Right renal pelvis (tissue), 4 donors: Measurements from ENCODE around the gene KCNMA1. TPM values are rescaled to one million over a fixed set of nuclear protein-coding genes. Genes with fewer than 3 reads are reported as not detected.
"Not testable (repeated sequence)": the region's sequence is repeated elsewhere in the genome, so short reads cannot be mapped to it uniquely, and the experiment has no call there.

Experiments
- DNase-seq, 4 donors: peaks; one replicate each; pipeline ENCODE4 v3.0.0-alpha.2; 2013; ENCODE audit warnings: low read depth in 4 of 4, low spot score in 3 of 4, missing footprints in 1 of 4
- polyA plus RNA-seq, 4 donors: library from polyadenylated mRNA; unstranded; fragments of 120-200 nt; gene quantifications; one replicate each; pipeline ENCODE4 v1.2.1, GENCODE V29; 2013; ENCODE audit not compliant: insufficient read length in 4 of 4

Gene KCNMA1
- polyA plus RNA-seq, 4 donors: 2.9 to 4.8 (median 3.8) TPM

DNA sequence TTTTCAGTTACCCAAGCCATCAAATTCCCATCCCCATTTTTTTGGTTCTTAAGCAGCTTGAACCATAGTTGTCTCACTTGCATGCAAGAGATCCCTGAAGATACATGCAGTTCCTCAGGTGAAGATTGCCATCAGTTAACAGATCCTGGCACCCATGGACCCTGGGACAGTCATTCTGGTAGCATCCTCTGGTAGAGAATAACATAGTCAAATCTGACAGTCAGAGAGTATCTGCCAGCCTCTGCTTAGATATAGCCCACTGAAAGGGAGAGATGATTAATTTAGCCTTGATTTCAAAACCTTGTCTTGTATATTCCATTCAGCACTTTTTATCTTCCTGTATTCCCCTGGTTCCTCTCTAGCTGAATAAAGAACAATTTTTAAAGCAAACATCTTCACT lies 280.4 kb downstream of the KCNMA1 start:
- DNase-seq: no peak

GRCh38 chr10:77355844-77356243 lies 281.8 kb downstream of the KCNMA1 start:
- DNase-seq: no peak

GRCh38 chr10:77351386-77351785 lies 286.2 kb downstream of the KCNMA1 start:
- no peak for DNase-seq

DNA sequence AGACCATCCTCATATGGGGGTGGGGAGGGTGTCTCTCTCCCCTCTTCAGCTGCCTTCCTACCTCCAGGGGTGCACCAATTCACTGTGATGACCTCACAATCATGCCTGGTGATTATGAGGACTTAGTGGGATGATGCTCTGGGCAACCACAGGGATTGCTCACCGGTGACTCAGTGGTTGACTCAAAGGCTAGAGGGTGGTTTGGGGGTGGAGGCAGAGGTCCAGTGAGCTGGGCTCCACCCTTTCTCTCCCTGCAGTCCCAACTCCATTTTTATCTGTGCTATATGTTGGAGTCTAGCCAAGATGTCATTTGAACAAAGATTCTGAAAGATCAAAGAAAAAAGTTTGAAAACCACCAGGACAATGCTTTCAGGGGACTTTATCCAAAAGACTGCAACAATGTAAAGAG lies 286.9 kb downstream of the KCNMA1 start:
- no peak for DNase-seq

GRCh38 chr10:77350134-77350533 lies 287.5 kb downstream of the KCNMA1 start:
- DNase-seq: no peak

GRCh38 chr10:77349226-77349625 lies 288.4 kb downstream of the KCNMA1 start:
- DNase-seq: no peak

- no peak for DNase-seq
Measured at GRCh38 chr10:77348751-77349150, 288.9 kb downstream of the KCNMA1 start.

GRCh38 chr10:77348082-77348481 lies 289.5 kb downstream of the KCNMA1 start:
- no peak for DNase-seq

DNA sequence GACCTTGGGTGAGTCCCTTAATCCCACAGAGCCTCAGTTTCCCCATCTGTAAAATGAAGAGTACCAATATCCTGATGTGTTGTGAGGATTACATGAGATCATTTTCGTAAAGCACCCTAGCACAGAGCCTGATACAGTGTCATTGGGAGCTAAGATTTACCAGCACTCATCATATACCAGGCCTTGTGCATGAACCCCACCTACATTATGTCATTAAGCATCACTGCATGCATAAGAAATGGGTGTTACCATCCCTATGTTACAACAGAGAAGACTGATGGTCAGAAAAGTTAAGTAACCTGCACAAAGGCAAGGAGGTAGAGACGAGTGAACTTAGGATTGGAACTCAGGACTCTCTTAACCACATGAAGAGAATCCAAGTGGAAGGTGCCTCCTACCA lies 290.6 kb downstream of the KCNMA1 start:
- no peak for DNase-seq

DNA sequence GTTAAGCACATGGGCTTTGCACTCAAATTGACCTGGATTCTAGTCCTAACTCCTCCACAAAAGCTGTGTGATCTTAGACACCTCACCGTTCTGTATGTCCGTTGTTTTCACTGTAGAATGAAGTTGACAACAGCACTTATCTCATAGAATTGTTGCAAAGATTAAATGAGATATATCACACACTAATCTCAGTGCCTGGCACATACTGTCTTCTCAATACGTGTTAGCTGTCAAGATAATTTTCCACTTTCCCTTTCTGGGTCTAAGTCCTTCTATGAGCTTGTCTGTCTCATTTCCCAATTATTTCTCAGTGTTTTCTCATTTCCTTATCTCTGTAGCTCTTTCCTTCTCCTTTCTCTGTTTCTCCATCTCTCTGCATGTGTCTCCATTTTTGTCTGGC lies 296.6 kb downstream of the KCNMA1 start:
- no peak for DNase-seq

- not testable (repeated sequence) for DNase-seq
Measured at GRCh38 chr10:77339872-77340271, 297.7 kb downstream of the KCNMA1 start.

DNA sequence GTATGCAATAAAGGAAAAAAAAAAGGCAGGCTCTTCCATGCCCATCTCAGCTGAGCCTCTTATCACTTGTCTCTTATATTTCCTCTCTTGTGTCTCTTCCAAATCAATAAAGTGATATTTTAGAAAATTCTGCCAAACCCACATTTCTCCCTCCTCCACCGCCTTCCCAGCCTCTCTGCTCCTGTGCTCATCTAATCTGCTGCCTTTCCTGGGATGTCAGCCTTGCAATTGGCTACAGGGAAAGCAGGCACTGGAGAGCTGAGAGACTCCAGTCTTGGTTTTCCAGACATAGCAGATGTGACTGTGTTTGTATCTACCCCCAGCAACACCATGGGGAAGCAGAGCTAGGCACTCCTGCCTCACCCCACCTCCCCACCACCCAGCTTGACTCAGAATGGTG lies 298.4 kb downstream of the KCNMA1 start:
- DNase-seq: no peak

- no peak for DNase-seq
Measured at GRCh38 chr10:77338143-77338542, 299.5 kb downstream of the KCNMA1 start.

DNA sequence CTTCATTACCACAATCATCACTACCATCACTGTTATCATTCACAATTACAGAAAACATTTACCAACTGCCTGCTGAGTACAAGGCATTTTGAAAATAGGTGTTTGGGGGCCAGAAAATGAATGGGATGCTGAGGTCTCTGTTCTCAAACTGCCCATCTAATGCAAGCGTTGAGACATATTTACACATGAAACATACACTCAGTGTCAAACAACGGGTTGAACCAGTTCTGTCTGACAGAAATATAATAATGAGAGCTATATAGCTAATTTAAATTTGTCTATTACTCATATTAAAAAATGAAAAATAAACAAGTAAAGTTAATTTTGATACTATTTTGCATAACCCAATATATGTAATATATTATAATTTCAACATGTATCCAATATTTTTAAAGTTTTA lies 303.1 kb downstream of the KCNMA1 start:
- DNase-seq: no peak

GRCh38 chr10:77333610-77334340 lies 303.8 kb downstream of the KCNMA1 start:
- DNase-seq: no peak

DNA sequence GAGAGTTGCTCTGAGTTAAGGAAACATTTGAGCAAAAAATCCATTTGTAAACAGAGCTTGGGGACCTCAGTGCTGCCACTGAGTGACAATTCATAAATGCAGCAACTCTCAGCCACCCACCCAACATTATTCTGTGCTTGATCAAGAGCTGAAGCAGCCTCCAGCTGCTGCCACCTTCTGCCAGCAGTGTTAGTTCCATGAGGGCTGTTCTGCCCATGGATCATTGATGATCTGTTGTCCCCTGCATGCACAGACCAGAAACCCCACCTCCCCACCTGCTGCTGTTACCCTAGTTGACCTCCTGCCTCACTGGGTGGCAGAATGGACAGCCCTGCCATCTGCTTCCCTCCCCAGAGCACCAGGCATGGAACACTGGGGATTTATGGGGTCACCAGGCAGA lies 305.4 kb downstream of the KCNMA1 start:
- DNase-seq: no peak

- DNase-seq: peak in 3 of 4 donors; percentile 34 to 58 (median 55)
Measured at GRCh38 chr10:77328272-77328816, 309.3 kb downstream of the KCNMA1 start.

- DNase-seq: no peak
Measured at GRCh38 chr10:77325233-77325537, 312.4 kb downstream of the KCNMA1 start.

DNA sequence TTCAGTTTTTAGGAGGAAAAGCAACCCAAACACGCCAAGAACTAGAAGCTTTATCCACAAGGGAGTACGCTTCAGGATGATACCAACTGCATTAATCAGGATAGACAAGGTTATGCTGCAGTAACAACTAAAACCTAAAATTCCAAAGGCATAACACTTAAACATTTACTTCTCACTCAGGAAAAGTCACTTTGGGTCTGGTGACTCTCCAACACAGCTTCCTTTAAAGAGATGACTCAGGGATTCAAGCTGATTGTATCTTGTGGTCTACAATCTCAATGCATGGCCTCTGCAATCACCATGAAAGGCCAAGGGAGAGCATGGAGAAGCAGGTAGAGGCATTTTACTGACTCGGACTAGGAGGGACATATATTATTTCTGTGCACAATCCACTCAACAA lies 315.8 kb downstream of the KCNMA1 start:
- DNase-seq: no peak

DNA sequence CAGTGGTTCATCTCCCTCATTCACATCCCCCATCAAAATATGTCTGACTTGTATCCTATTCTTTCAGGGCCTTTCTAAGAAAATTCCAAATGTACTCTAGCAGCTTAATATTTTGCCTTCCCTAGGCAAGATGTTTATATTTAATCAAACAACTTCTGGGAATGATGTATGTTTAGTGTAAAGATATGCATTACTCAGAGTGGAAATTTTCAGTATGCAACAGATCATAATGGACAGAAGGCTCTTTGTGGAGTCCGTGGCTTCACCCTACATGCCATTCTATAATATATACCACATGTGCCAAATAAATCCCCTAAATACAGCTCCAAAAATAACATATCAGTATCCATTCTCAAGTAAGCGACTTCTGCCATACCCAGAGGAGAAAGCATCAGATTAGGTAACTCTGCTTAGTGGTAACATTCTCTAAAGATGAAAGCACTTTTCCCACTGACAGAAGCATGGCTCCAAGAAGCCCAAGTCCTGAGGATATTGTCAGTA lies 316.6 kb downstream of the KCNMA1 start:
- DNase-seq: no peak

GRCh38 chr10:77319557-77319956 lies 318.1 kb downstream of the KCNMA1 start:
- DNase-seq: no peak

DNA sequence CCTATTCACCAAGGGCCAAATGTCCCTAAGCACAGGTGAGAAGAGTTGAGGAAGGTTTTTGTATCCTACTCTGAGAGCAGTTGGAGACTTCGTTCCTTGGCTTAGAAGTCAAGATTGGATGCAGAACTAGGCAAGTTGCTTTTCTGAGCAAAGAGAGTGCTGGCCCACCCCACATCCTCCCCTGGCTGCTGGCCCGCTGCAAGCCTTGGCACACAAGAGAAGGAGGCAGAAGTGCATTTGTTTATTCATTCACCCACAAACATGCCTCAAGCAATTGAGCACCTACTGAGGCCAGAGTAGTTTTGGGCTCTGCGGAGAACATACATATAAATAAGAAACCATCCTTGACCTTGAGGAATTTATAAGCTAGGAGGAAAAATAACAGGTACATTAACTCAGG lies 318.9 kb downstream of the KCNMA1 start:
- DNase-seq: no peak

GRCh38 chr10:77317221-77317620 lies 320.4 kb downstream of the KCNMA1 start:
- no peak for DNase-seq
